Naive thymus-derived CD8-positive, alpha-beta T cell (primary cell): ENCODE data around the gene SNX20. TPM values are rescaled to one million over a fixed set of nuclear protein-coding genes. Genes with fewer than 3 reads are reported as not detected.

Source experiments
- ATAC-seq, 2 donors: fragments of 150-1000 bp; cut with Tn5 transposase in 1 of 2; sonication (Bioruptor Pico), chemical (Tn5 transposase) in 1 of 2; 1 replicate in 1 of 2; 2 replicates in 1 of 2; pipeline ENCODE4 v1.10.0; 2021; ENCODE audit warnings: mild to moderate bottlenecking in 2 of 2, moderate library complexity in 2 of 2
- POLR2A ChIA-PET: fragments of 350-600 bp; sonication (Branson Sonifier 250); formaldehyde crosslinking; loops from one replicate; lab custom pipeline; 2021; ENCODE audit warnings: antibody characterized with exemption; lab: Charles Lee
- DNase-seq, 10 donors: peaks; one replicate each; pipeline versions ENCODE4 v3.0.0 to v3.0.0-alpha.2; 2020 to 2022
- H3K27ac Mint-ChIP-seq, 10 donors: one replicate each; pipeline ENCODE4 v1.8.0; 2020 to 2022; ENCODE audit warnings: mild to moderate bottlenecking in 10 of 10, mixed read lengths in 10 of 10, moderate library complexity in 4 of 10, inconsistent platforms in 1 of 10
- H3K27me3 Mint-ChIP-seq, 5 donors: one replicate each; pipeline ENCODE4 v1.8.0; 2021 to 2022; ENCODE audit warnings: mixed read lengths in 5 of 5
- H3K36me3 Mint-ChIP-seq, 3 donors: one replicate each; pipeline ENCODE4 v1.8.0; 2020 to 2022; ENCODE audit warnings: mixed read lengths in 3 of 3, mild to moderate bottlenecking in 2 of 3, inconsistent platforms in 1 of 3
- H3K4me1 Mint-ChIP-seq, 4 donors: one replicate each; pipeline ENCODE4 v1.8.0; 2021 to 2022; ENCODE audit warnings: mixed read lengths in 4 of 4
- H3K4me3 Mint-ChIP-seq, 10 donors: one replicate each; pipeline ENCODE4 v1.8.0; 2020 to 2022; ENCODE audit warnings: mild to moderate bottlenecking in 10 of 10, mixed read lengths in 10 of 10, moderate library complexity in 6 of 10, inconsistent platforms in 1 of 10
- H3K9me3 Mint-ChIP-seq, 9 donors: one replicate each; pipeline ENCODE4 v1.8.0; 2020 to 2022; ENCODE audit warnings: mixed read lengths in 9 of 9, mild to moderate bottlenecking in 3 of 9, inconsistent platforms in 1 of 9, moderate library complexity in 1 of 9
- polyA plus RNA-seq, 3 donors: library from polyadenylated mRNA; unstranded; fragments of 300-500 nt; fragmentation: Illumina TruSeq; gene quantifications; one replicate each; pipeline ENCODE4 v1.2.3, GENCODE V29; 2021
- total RNA-seq, 8 experiments: library from RNA in 2 of 8; stranded (reverse) in 2 of 8; gene quantifications; one replicate each; pipeline ENCODE4 v1.2.3 and lab custom pipeline; 2021 to 2026

Gene SNX20
- total and polyA plus RNA-seq, 5 experiments from 2014 or later: 31.1 to 50.4 (median 38.3) TPM

DNA sequence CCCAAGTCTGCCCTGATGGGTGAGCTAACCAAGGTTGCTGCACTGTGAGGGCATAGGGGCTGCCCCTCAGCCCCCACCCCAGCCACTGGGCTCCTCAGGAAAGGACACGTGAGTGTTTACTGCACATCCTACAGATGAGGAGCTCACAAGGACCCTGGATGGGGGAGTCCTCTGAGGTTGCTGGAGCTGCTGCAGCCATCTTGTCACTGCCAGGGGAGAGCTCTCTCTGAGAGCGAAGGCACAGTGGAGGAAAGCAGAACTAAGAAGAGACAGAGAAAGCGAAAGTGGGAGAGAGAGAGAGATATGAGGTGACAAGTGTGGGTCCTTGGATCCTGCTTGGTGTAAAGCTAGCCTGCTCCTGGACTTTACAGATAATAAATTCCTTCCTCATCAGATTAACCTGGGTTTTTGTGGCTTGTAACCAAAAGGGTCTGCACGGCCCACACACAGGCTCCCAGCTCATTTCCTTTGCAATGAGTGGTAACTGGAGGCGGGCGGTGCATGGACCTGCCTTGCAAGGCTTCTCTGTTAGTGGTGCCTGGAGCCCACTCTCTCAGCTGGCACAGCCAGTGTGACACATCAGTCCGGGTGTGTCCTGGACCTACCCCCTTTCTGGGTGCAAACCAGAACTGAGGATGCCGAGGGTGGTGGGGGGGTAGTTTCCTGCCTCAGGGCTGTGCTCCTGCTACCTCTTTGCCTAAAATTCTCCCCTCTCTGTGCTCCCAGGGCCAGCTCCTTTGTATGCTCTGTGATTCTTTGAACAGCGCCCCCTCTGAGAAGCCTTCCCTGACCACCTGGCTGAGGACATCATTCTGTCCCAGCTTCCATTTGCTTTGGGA lies 14.2 kb downstream of the SNX20 start:
- peak overlapping the region; percentile 80 to 97 (median 90) for H3K27ac Mint-ChIP-seq
- no peaks in the 10 kb centered on the region for H3K27me3 Mint-ChIP-seq
- POLR2A ChIA-PET: interaction anchor here (0.8 to 4.8 kb wide), 6 partner anchors 13 to 642 kb away, joined by 3 to 51 read pairs (median 8); partner anchors contain the start of genes CNEP1R1, CYLD and SNX20
- H3K36me3 Mint-ChIP-seq: peaks cover 7 to 19% (median 9%) of the 10 kb centered on the region in 3 donors
- DNase-seq (peak in 4 of 10 donors; percentile 17 to 66 (median 27)), ATAC-seq (peak; percentile 60)
- H3K9me3 Mint-ChIP-seq: peaks cover 0 to 6% (median 4%) of the 10 kb centered on the region in 9 donors
- H3K4me1 Mint-ChIP-seq: peaks cover 20 to 41% (median 38%) of the 10 kb centered on the region in 4 donors
- H3K4me3 Mint-ChIP-seq: peak overlapping the region; percentile 51 to 82 (median 75)

DNA sequence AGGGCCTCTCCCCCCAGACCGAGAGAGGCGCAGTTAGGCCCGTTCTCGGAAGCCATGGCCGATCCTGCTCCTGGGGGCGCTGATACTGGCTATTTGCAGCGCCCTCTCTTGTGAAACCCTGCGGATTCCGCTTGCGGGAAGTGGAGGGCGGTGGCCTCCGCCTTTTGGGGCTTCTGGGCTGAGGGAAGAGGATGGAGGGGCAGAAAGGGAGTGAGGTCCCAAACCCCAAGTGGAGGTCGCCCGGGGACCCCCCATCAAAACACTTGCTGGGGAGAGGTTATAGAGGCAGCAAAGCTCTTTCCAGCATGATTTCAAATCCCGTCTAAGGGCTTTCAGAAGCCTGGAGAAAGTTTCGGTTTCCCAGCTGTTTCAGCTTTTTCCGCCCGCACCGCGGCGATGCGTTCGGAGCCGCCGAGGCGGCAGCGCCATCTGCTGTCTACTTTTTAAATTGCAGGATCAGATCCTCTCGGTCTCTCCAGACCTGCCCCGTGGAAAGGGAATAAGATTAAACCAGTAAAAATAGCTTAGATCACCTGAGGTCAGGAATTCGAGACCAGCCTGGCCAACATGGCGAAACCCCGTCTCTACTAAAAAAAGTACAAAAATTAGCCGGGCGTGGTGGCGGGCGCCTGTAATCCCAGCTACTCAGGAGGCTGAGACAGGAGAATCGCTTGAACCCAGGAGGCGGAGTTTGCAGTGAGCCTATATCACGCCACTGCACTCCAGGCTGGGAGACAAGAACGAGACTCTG lies 15.8 kb downstream of the SNX20 start:
- peaks cover 0 to 4% (median 0%) of the 10 kb centered on the region in 3 donors for H3K36me3 Mint-ChIP-seq
- POLR2A ChIA-PET: interaction anchor here (0.6 to 2.1 kb wide), 8 partner anchors 9 to 338 kb away, joined by 3 to 9 read pairs (median 4); partner anchors contain the start of gene SNX20
- no peaks in the 10 kb centered on the region for H3K27me3 Mint-ChIP-seq
- DNase-seq: peak; percentile 63 to 91 (median 82)
- H3K4me3 Mint-ChIP-seq: peak overlapping the region; percentile 79 to 90 (median 84)
- ATAC-seq: peak; percentile 74 to 83
- H3K27ac Mint-ChIP-seq: peak overlapping the region; percentile 71 to 90 (median 84)
- no peaks in the 10 kb centered on the region for H3K9me3 Mint-ChIP-seq
- H3K4me1 Mint-ChIP-seq: peaks cover 16 to 41% (median 34%) of the 10 kb centered on the region in 4 donors

DNA sequence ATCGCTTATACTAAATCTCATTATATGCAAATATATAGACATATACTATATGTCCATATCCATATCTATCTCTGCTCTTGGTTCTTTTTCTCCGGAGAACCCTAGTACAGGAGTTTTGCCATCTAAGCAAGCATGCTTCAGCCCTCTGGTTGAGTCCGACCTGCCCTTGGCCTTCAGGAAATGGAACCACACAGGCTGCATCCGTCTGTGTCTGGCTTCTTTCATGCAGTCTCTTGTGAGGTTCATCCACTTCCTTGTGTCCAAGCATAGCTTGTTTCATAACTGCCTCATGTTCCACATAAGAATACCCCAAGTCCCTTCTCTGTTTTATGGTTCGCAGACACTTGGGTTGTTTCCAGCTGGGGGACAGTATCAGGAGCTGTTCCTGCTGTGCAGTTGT lies 16.8 kb downstream of the SNX20 start:
- ATAC-seq: no peak
- no peaks in the 10 kb centered on the region for H3K9me3 Mint-ChIP-seq
- no peaks in the 10 kb centered on the region for H3K27me3 Mint-ChIP-seq
- no peak for DNase-seq
- H3K36me3 Mint-ChIP-seq: peaks cover 0 to 2% (median 0%) of the 10 kb centered on the region in 3 donors
- H3K4me1 Mint-ChIP-seq: peaks cover 17 to 41% (median 36%) of the 10 kb centered on the region in 4 donors
- H3K27ac Mint-ChIP-seq: peak overlapping the region in 5 of 10 donors; percentile 10 to 88 (median 85)
- H3K4me3 Mint-ChIP-seq: peak overlapping the region in 9 of 10 donors; percentile 79 to 90 (median 85)
- POLR2A ChIA-PET: interaction anchor here (1.1 to 2.1 kb wide), 2 partner anchors 17 to 19 kb away, joined by 3 to 9 read pairs; partner anchors contain the start of gene SNX20

DNA sequence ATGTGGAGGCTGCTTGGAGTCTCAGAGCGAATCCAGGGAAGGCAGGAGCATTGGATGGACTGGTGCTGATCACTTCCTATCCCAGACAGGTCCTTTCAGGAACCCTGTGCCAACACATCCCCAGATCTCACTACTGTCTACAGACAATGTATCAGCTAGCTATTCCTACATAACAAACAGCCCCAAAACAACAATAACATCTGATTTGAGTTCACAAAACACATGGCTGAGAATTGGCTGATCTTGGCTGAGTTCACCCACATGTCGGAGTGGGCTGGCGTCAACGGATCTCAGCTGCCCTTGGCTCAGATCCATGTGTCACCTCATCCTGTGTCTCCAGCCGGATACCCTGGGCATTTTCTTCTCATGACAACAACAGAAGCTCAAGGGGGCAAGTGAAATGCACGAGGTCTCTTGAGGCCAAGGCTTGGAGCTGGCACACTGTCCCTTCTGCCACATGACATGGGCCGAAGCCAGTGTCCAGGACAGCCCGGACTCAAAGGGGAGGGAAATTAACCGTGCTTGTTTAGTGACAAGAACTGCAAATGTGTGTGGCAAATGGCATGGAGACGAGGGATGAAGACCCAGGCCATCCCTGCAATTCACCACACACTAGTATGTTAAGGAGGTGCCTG lies 18.7 kb downstream of the SNX20 start:
- Mint-ChIP-seq H3K4me1 (peaks cover 14 to 32% (median 26%) of the 10 kb centered on the region in 4 donors), H3K27me3 (no peaks in the 10 kb centered on the region), H3K27ac (no peak overlapping the region), H3K36me3 (no peaks in the 10 kb centered on the region), H3K9me3 (no peaks in the 10 kb centered on the region), H3K4me3 (no peak overlapping the region)
- DNase-seq (no peak), ATAC-seq (no peak)
- POLR2A ChIA-PET: no interaction called here

DNA sequence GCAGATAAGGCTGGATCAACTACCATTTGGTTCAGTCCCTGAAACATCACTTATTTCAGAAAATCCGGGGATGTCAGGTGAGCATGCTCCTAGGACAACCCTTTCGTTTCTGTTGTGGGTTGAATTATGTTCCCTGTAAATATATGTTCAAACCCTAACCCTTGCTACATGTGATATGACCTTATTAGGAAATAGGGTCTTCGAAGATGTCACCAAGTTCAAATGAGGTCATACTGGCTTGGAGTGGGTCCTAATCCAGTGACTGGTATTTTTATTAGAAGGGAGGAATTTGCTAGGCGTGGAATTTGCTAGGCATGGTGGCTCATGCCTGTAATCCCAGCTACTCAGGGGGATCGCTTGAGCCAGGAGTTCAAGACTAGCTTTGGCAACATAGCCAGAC lies 21.3 kb downstream of the SNX20 start:
- no peak for ATAC-seq
- no peak for DNase-seq
- H3K27me3 Mint-ChIP-seq: no peaks in the 10 kb centered on the region
- POLR2A ChIA-PET: interaction anchor here (0.7 kb wide), 1 partner anchor 40 kb away, joined by 3 read pairs; no protein-coding TSS in a partner anchor
- H3K4me3 Mint-ChIP-seq: no peak overlapping the region
- peaks cover 4 to 13% (median 5%) of the 10 kb centered on the region in 4 donors for H3K4me1 Mint-ChIP-seq
- H3K27ac Mint-ChIP-seq: peak overlapping the region in 1 of 10 donors; percentile 20
- H3K36me3 Mint-ChIP-seq: no peaks in the 10 kb centered on the region
- no peaks in the 10 kb centered on the region for H3K9me3 Mint-ChIP-seq

DNA sequence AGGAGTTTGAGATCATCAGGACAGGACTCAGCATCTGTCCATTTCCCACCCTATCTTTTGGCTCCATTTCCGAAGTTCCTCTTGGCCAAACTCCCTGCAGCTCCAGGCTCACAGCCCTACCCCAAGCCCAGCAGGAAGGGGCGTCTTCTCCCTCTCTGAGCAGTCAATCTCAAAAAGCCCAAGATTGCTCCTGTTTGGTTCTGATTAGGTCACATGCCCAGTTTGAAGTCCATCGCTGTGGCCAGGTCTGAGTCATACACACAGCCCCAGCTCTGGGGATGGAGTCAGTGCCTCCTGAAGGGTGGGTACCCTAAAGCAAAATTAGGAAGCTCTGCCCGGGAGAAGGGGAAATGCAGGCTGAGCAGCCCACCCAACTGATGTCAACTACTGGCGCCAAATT lies 23.9 kb downstream of the SNX20 start:
- Mint-ChIP-seq H3K27me3 (no peaks in the 10 kb centered on the region), H3K27ac (peak overlapping the region in 2 of 10 donors; percentile 18 to 32), H3K4me3 (no peak overlapping the region), H3K36me3 (no peaks in the 10 kb centered on the region), H3K4me1 (peaks cover 0 to 12% (median 2%) of the 10 kb centered on the region in 4 donors), H3K9me3 (no peaks in the 10 kb centered on the region)
- DNase-seq: no peak
- no peak for ATAC-seq
- POLR2A ChIA-PET: interaction anchor here (0.5 kb wide), 1 partner anchor 156 kb away, joined by 3 read pairs; no protein-coding TSS in a partner anchor

DNA sequence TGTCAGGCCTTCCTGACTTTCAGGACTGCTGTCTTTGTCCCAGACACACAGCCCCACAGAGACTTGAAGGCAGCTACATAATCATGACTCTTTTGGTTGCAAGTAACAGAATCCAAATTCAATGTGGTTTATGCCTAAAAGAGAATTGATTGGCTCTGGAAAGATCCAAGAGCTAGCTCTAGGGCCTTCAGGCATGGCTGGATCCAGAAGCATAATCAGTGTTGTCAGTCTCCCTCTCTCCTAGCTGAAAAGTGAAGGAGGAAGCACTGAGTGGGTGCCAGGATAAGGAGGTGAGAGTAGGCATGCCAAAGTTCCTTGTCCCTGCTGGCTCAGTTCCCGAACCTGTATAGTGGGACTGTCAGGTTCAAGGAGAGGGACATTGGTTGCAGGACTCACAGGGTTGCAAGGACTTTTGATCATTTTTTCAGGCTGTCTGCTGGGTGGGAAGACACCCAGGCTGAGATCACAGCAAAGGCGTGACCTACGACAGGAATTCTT lies 25.5 kb downstream of the SNX20 start:
- POLR2A ChIA-PET: no interaction called here
- H3K27me3 Mint-ChIP-seq: no peaks in the 10 kb centered on the region
- ATAC-seq: no peak

DNA sequence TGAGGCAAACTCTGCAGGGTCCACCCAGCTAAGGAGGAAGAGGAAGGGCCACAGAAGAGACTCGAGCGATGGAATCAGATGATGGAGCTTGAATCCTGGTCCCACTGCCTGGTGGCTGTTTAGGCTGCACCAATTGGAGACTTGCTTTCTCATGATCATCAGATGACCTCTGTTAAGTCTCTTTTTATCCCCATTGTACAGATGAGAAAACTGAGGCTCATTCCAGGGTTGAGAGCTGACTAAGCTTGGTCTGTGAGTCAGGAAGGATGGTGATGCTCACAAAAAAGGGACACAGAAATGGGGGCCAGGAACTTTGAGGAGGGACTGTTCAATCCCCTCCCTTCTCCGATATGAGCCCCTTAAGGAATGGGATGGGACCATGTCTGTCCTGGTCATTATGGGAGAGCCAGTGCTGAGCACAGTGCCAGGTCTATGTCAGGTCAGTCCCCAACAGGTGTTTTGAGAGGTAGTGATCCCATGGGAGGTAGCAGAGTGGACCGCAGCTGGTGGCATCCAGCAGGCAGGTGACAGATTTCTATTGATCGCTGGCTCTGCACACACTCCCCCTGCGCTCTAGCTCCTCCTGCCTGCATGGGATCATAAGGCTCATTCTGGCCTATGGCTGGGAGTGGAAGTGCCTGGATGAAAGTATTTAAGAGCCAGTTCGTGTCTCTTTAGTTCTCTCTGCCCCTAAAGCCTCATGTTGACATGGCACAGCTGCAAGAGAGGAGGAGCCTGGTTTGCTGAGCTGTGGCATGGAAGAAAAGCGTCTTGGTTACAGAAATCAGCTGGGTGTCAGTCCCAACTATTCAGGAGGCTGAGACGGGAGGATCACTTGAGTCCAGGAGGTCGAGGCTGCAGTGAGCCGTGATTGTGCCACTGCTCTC lies 27.2 kb downstream of the SNX20 start:
- Mint-ChIP-seq H3K9me3 (no peaks in the 10 kb centered on the region), H3K4me3 (no peak overlapping the region), H3K4me1 (peaks cover 0 to 5% (median 2%) of the 10 kb centered on the region in 4 donors), H3K27ac (peak overlapping the region in 2 of 10 donors; percentile 6 to 79), H3K27me3 (no peaks in the 10 kb centered on the region), H3K36me3 (peaks cover 0 to 4% (median 0%) of the 10 kb centered on the region in 3 donors)
- POLR2A ChIA-PET: no interaction called here
- DNase-seq (no peak), ATAC-seq (no peak)

More for the DNA sequence above, 25.5 kb downstream of the SNX20 start:
- DNase-seq: no peak
- Mint-ChIP-seq H3K27ac (no peak overlapping the region), H3K36me3 (no peaks in the 10 kb centered on the region), H3K9me3 (no peaks in the 10 kb centered on the region), H3K4me1 (peaks cover 0 to 12% (median 2%) of the 10 kb centered on the region in 4 donors), H3K4me3 (no peak overlapping the region)

DNA sequence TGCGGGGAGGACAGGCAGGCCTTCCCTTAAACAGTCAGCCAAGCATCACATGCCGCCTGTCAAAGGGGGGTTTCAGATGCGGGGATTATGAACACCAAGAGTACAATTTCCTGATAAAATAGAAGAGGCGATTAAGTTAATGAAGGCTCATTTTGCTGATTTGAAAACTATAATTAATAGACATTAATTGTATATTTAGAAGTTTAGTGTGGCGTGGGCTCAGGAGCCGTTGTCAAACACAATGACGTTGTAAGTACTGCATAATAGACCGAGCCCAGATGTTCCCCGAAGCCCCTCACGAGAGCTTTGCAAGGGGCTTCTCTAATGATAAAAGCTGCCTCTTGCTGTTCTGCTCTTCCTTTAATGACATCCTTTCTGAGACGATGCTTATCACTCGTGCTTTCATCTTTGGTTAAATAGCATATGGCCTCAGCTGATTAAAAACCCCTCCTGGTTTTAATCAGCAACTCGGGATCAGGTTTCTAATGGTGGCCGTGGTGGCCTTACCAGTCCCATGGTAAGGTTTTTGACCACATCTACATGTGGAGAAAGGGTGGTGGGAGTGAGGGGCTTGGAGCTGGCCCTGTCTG lies 28.2 kb downstream of the SNX20 start:
- peaks cover 0 to 5% (median 2%) of the 10 kb centered on the region in 4 donors for H3K4me1 Mint-ChIP-seq
- no peaks in the 10 kb centered on the region for H3K9me3 Mint-ChIP-seq
- no peak for DNase-seq
- no peak overlapping the region for H3K27ac Mint-ChIP-seq
- POLR2A ChIA-PET: no interaction called here
- no peak overlapping the region for H3K4me3 Mint-ChIP-seq
- ATAC-seq: no peak
- no peaks in the 10 kb centered on the region for H3K27me3 Mint-ChIP-seq
- H3K36me3 Mint-ChIP-seq: peaks cover 0 to 4% (median 0%) of the 10 kb centered on the region in 3 donors

DNA sequence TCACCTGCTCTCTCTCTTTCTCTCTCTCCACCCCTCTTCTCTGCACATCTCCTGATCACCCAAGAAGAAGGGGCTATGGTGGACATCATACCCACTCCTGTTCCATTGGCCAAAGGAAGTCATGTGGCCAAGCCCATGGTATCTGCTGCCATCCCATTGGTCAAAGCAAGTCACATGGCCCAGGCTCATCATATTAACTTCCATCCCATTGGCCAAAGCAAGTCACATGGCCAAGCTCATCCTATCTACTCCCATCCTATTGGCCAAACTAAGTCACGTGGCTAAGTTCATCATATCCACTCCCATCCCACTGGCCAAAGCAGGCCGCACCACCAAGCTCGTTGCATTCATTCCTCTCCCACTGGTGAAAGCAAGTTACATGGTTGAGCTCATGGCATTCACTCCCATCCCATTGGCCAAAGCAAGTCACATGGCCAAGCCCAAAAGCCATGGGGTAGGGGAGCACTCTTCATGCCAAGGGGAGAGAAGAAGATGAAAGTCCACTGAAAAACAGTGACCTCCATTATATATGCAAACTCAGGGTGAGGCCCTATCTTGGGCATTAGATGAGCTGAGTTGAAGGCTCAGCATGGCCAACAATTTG lies 29.2 kb downstream of the SNX20 start:
- POLR2A ChIA-PET: no interaction called here
- Mint-ChIP-seq H3K27ac (peak overlapping the region in 1 of 10 donors; percentile 48), H3K4me3 (no peak overlapping the region), H3K27me3 (no peaks in the 10 kb centered on the region), H3K36me3 (peaks cover 0 to 4% (median 0%) of the 10 kb centered on the region in 3 donors), H3K9me3 (no peaks in the 10 kb centered on the region), H3K4me1 (peaks cover 0 to 3% (median 0%) of the 10 kb centered on the region in 4 donors)
- DNase-seq: no peak
- ATAC-seq: no peak
